Measurements from ENCODE around the gene DICER1. TPM values are rescaled to one million over a fixed set of nuclear protein-coding genes. Genes with fewer than 3 reads are reported as not detected.
A peak's percentile ranks its signal among the peaks of the same experiment; 100 is the strongest.

The DICER1 gene
- total and polyA plus RNA-seq, 12 donors: 7.1 to 81.5 (median 32.1) TPM

DNA sequence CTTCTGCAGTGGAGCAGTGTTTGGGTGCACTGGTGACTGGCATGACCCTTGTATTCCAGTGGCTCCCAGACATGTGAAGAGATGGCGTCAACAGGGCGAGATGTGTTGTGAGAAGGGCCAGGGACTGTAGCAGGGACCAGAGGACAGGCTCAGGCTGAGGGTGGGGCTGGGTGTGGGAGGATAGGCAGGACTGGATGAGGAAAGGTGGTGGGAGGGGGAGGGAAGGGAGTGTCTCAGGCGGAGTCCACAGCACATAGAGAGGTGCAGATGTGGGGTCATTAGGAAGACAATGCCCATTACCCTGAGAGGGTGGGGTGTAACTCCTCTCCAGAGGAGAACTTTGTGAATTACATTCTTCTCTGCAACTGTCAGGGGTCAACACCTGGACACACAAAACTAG lies 78.5 kb downstream of the DICER1 start:
- Histone ChIP-seq H3K36me3 (replicated peaks in 1 of 2) (no peaks in the 10 kb centered on the region), H3K27ac (no peak overlapping the region), H3K4me3 (no peak overlapping the region), H3K9me3 (replicated peaks in 1 of 3) (no peaks in the 10 kb centered on the region), H3K27me3 (no peaks in the 10 kb centered on the region), H3K4me1 (replicated peaks in 1 of 2) (no peaks in the 10 kb centered on the region)
- no peak for DNase-seq
- 79 to 93% (median 85%) methylated on average over 3 of the region's 3 CpGs for WGBS, 4 donors
- TF ChIP-seq POLR2A (IDR thresholded peaks at IDR 0.05) (no peak), CTCF (IDR thresholded peaks at IDR 0.05) (no peak)
- intact Hi-C loops (cut with DNase I): no loop called here

DNA sequence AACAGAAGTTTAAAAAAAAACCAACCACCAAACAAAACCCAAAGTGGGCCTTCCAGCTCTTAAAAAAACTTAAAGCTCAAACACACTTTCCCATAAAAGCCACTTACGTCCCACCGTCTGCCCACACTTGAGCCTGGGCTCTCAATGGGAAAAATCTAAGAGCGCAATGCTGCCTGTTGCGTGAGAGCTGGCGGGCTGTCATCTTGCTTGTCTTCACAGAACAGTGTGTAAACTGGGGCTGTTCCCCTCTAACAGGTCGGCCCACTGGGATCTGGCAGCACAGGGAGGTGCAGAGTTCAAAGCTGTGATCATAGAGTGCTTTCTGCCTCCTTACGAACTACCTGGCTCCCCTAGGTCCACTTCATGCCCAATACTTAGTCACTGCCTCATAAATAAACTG lies 80.0 kb downstream of the DICER1 start:
- Histone ChIP-seq H3K27me3 (no peaks in the 10 kb centered on the region), H3K4me3 (no peak overlapping the region), H3K4me1 (replicated peaks in 1 of 2) (no peaks in the 10 kb centered on the region), H3K27ac (no peak overlapping the region), H3K36me3 (replicated peaks in 1 of 2) (no peaks in the 10 kb centered on the region), H3K9me3 (replicated peaks in 1 of 3) (no peaks in the 10 kb centered on the region)
- intact Hi-C loops (cut with DNase I): no loop called here
- DNase-seq: peak in 1 of 7 donors; percentile 24
- no peak for TF ChIP-seq POLR2A (IDR thresholded peaks at IDR 0.05)
- WGBS, 4 donors: 84 to 91% (median 87%) methylated on average over 7 of the region's 7 CpGs

GRCh38 chr14:95075789-95076188 lies 81.5 kb downstream of the DICER1 start:
- WGBS, 4 donors: 95 to 98% (median 97%) methylated on average over 2 of the region's 2 CpGs
- no peak for DNase-seq
- H3K4me1 ChIP-seq (replicated peaks in 1 of 2): no peaks in the 10 kb centered on the region
- no peak overlapping the region for H3K4me3 ChIP-seq
- no peaks in the 10 kb centered on the region for H3K36me3 ChIP-seq (replicated peaks in 1 of 2)
- H3K27me3 ChIP-seq: no peaks in the 10 kb centered on the region
- H3K27ac ChIP-seq: no peak overlapping the region
- intact Hi-C loops (cut with DNase I): no loop called here
- H3K9me3 ChIP-seq (replicated peaks in 1 of 3): no peaks in the 10 kb centered on the region
- TF ChIP-seq CTCF (IDR thresholded peaks at IDR 0.05): no peak
- TF ChIP-seq POLR2A (IDR thresholded peaks at IDR 0.05): no peak

GRCh38 chr14:95073947-95074346 lies 83.4 kb downstream of the DICER1 start:
- Histone ChIP-seq H3K27me3 (no peaks in the 10 kb centered on the region), H3K9me3 (replicated peaks in 1 of 3) (no peaks in the 10 kb centered on the region), H3K27ac (no peak overlapping the region), H3K4me3 (no peak overlapping the region), H3K36me3 (replicated peaks in 1 of 2) (no peaks in the 10 kb centered on the region), H3K4me1 (replicated peaks in 1 of 2) (no peaks in the 10 kb centered on the region)
- DNase-seq: peak in 1 of 7 donors; percentile 1
- TF ChIP-seq CTCF (IDR thresholded peaks at IDR 0.05) (no peak), POLR2A (IDR thresholded peaks at IDR 0.05) (no peak)
- 74 to 94% (median 91%) methylated on average over 3 of the region's 3 CpGs for WGBS, 4 donors
- intact Hi-C loops (cut with DNase I): no loop called here

- WGBS, 4 donors: 65 to 74% (median 69%) methylated on average over 8 of the region's 8 CpGs
Measured at GRCh38 chr14:95072310-95072905, 84.9 kb downstream of the DICER1 start.

More at GRCh38 chr14:95072310-95072905, 84.9 kb downstream of the DICER1 start:
- intact Hi-C loops (cut with DNase I): no loop called here
- DNase-seq: no peak
- Histone ChIP-seq H3K4me3 (no peak overlapping the region), H3K9me3 (replicated peaks in 1 of 3) (no peaks in the 10 kb centered on the region), H3K4me1 (replicated peaks in 1 of 2) (no peaks in the 10 kb centered on the region), H3K27ac (no peak overlapping the region), H3K36me3 (replicated peaks in 1 of 2) (no peaks in the 10 kb centered on the region), H3K27me3 (no peaks in the 10 kb centered on the region)
- TF ChIP-seq CTCF (IDR thresholded peaks at IDR 0.05) (no peak), POLR2A (IDR thresholded peaks at IDR 0.05) (no peak)

Data from adrenal gland (tissue), 12 donors.